ENCODE measurements around the gene GALR3.

DNA sequence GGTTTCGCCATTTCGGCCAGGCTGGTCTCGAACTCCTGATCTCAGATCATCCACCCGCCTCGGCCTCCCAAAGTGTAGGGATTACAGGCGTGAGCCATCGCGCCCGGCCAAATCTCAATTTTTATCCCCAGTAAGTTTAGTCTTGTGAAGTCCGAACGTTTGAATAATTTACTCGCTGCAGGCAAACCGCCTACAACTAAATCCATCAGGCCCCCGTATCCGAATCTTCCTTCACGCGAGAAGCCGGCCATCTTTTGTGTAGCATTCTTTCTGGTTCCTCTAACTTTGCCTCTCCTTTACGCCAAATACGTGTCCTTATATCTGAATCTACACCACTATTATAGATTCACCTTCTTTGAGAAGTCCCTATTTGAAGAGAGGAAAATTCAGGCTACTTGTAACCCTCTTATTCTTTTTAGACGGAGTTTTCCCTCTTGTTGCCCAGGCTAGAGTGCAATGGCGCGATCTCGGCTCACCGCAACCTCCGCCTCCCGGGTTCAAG is 25.5 kb downstream of the GALR3 start:
- TF ChIP-seq, protein P1, sequence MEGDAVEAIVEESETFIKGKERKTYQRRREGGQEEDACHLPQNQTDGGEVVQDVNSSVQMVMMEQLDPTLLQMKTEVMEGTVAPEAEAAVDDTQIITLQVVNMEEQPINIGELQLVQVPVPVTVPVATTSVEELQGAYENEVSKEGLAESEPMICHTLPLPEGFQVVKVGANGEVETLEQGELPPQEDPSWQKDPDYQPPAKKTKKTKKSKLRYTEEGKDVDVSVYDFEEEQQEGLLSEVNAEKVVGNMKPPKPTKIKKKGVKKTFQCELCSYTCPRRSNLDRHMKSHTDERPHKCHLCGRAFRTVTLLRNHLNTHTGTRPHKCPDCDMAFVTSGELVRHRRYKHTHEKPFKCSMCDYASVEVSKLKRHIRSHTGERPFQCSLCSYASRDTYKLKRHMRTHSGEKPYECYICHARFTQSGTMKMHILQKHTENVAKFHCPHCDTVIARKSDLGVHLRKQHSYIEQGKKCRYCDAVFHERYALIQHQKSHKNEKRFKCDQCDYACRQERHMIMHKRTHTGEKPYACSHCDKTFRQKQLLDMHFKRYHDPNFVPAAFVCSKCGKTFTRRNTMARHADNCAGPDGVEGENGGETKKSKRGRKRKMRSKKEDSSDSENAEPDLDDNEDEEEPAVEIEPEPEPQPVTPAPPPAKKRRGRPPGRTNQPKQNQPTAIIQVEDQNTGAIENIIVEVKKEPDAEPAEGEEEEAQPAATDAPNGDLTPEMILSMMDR (IDR thresholded peaks at IDR 0.05) = no peak
- TF ChIP-seq EP300 (IDR thresholded peaks at IDR 0.05; ENCODE audit: low read depth) = no peak

Data from transverse colon (tissue), 3 donors.